NOMO-1 (cell line): Measurements from ENCODE around the gene DAND5.
A peak's percentile ranks its signal among the peaks of the same experiment; 100 is the strongest.
"Not testable (repeated sequence)": the region's sequence is repeated elsewhere in the genome, so short reads cannot be mapped to it uniquely, and the experiment has no call there.

ENCODE experiments used
- DNase-seq, 2 experiments: peaks; one replicate each; lab custom pipeline; 2025; ENCODE audit not compliant: unreplicated experiment in 2 of 2; lab: John Stamatoyannopoulos, UW

DAND5 gene

GRCh38 chr19:12945479-12946091, 23.8 kb upstream of the DAND5 start, which contains the start of gene RAD23A:
Gene RAD23A (plus strand): TSS chr19:12945862. CDS start chr19:12945949, 87 bp downstream.
- peak; percentile 95 to 96 for DNase-seq

GRCh38 chr19:12946092-12946721, 23.2 kb upstream of the DAND5 start:
- peak; percentile 39 to 42 for DNase-seq

DNA sequence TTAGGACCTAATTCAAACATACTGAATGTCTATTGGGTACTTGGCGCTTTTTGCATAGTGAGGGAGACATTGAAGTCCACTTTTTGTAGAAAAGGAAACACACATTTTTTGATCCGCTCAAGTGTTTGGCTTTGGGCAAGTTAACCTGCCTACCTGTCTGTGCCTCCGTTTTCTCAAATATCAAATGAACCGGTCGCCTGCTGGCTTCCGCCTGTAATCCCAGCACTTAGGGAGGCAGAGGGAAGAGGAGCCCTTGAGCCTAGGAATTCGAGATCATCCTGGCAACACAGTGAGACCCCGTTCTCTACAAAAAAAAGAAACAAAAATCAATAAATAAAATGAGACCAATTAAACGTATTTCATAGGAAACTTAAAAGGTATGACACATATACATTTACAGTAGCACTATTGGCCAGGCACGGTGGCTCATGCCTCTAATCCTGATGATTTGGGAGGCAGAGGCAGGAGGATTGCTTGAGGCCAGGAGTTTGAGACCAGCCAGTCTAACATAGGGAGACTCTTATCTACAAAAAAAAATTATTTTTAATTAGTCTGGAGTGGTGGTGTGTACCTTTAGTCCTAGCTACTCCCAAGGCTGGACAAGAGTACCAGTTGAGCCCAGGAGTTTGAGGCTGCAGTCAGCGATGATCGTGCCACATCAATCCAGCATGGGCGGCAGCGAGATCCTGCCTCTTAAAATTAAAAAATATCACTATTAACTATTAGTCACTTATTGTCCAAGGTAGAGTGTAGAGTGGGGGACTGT, 22.5 kb upstream of the DAND5 start:
- no peak for DNase-seq

DNA sequence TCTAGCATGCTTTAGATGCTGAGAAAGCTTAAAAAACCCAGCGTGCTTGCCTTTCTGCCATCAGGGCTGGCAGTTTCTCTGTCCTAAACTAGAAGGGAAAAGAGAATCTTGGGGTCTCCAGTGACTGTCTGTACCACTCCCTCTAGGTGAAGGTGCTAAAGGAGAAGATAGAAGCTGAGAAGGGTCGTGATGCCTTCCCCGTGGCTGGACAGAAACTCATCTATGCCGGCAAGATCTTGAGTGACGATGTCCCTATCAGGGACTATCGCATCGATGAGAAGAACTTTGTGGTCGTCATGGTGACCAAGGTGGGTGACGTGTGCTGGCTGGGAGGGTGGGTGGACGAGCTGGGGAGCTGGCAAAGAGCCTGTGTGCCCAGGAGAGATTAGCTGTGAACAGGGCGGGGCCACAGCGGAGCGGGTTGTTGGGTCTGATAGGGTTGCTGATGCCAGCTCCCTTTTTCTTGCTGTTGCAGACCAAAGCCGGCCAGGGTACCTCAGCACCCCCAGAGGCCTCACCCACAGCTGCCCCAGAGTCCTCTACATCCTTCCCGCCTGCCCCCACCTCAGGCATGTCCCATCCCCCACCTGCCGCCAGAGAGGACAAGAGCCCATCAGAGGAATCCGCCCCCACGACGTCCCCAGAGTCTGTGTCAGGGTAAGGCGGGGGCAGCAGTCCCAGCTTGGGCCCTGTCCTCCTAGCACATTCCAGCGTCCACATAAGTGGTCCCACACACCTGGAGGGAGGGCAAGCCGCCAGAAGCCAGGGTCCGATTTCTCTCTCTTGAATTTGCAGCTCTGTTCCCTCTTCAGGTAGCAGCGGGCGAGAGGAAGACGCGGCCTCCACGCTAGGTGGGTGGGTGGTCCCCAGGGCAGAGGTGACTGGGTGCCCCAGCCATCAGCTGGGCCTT, 21.4 kb upstream of the DAND5 start:
- DNase-seq = no peak

DNA sequence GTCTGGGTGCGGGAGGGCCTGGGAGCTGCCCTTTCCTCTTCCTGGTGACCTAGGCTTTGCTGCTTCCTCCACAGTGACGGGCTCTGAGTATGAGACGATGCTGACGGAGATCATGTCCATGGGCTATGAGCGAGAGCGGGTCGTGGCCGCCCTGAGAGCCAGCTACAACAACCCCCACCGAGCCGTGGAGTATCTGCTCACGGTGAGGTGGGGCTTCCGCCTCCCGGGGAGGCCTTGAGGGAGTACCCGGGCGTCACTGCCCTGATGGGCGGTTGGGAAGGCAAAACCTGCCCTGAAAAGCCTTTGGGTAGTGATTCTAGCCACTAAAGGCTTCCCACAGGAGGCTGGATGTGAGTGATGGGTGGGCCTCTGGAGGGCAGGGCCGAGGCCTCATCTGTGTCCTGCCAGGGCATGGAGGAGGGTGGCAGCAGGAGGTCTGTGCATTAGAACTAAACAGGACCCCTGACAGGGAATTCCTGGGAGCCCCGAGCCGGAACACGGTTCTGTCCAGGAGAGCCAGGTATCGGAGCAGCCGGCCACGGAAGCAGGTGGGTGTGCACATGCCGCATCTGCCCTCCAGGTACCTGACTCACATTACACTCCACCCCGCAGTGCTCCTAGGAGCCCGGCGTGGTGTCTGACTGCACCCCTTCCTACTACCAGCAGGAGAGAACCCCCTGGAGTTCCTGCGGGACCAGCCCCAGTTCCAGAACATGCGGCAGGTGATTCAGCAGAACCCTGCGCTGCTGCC, 20.6 kb upstream of the DAND5 start:
- DNase-seq = no peak

GRCh38 chr19:12949363-12950283, 19.8 kb upstream of the DAND5 start:
- no peak for DNase-seq

- not testable (repeated sequence) for DNase-seq
Observed at GRCh38 chr19:12952050-12952449, 17.3 kb upstream of the DAND5 start.

- DNase-seq = no peak
Observed at GRCh38 chr19:12952488-12953137, 16.8 kb upstream of the DAND5 start.

GRCh38 chr19:12953138-12953798, 16.1 kb upstream of the DAND5 start:
- no peak for DNase-seq

DNA sequence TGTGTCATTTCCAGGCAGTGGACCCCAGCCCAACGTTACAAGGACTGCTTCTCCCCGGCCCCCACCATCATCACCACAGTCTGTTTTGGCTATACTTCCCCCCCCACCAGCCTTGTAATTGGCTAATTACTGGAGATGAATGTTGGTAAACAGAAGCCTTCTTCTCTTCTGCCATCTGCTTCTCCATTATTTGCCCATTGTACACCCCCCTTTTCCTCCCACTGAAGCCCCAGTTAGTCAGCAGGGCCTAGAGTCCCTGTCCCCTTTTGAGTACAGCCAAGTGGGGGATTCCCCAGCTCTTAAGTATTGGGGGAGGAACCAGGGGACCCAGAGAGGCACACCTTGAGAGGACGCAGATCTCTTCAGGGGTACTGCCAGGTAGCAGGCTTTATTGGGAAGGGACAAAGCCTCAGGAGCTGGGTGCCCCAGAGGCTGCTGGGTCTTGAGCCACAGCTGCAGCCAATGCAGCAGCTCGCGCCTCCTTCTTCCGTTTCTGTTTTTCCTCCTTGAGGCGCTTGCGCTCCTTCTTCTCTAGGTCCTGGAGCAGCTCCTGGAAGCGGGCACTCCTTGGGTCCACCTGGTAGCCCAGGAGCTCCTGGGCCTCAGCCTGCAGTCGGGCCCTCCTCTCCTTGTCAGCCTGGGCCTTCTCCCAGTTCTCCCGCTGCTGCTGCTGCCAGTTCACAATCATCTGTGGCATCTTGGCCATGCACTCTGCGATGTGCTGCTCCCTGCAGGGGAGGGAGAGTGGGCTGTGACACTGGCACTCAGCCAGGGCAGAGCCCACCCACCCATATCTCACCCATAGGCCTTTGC, 15.4 kb upstream of the DAND5 start:
- DNase-seq = no peak

- DNase-seq = no peak
Observed at GRCh38 chr19:12954612-12954962, 14.8 kb upstream of the DAND5 start.

DNA sequence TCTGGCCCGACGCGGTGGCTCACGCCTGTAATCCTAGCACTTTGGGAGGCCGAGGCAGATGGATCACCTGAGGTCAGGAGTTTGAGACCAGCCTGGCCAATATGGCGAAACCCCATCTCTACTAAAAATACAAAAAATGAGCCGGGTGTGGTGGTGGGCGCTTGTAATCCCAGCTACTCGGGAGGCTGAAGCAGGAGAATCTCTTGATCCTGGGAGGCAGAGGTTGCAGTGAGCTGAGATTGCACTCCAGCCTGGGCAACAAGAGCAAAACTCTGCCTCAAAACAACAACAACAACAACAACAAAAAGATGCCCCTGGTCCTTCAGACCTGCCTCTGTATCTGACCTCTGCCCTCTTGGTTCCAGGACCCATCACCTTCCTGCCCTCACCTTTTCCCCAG, 13.8 kb upstream of the DAND5 start:
- DNase-seq = not testable (repeated sequence)

DNA sequence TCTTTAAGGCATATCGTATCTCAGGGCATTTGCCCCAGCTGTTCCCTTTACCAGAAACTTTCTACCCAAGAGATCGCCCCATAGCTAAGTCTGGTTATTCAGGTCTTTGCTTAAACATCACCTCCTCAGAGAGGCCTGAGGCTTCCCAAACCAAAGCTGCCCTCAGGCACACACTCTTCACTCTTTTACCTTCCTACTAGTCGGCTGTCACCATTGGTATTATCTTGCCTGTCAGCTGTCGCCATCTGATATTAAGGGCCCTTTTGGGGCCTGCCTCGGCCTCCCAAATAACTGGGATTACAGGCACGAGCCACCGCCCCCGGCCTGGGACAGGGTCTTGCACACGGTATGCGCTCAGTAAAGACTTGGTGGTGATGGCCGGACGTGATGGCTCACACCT, 13.4 kb upstream of the DAND5 start:
- no peak for DNase-seq

DNA sequence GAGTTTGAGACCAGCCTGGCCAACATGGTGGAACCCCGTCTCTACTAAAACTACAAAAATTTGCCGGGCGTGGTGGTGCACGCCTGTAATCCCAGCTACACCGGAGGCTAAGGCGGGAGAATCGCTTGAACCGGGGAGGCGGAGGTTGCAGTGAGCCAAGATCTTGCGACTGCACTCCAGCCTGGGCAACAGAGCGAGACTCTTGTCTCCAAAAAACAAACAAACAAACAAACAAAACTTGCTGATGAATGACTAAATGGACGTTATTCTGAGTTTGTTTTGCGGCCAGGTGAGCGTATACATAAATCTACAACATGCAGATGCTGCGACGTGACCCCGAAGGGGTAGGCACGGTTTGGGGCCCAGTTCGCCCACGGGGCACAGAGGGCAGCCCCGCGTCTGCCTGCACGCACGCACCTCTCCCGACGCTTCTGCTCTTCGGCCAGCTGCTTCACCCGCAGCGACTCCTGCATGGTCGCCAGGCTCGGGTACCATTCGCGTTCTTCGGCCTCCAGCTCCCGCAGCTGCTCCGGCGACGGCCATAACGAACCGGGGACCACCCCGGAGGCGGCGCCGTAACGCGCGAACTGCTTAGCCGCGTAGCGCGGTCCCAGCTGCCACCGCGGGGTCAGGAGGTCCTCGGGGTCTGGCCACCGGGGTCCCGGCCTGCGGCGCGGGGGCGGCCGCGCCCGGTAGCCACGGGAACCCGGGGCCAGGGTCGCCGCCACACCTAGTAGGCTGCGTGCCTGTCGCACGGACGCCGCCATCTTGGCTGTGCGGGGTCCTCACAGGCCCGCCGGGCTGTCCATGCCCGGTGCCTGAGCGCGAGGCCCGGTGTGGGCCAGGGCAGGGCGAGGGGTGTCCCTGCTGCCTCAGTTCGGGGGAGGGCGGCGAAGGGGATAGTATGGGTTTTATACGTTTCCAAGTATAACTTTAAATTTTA, 12.7 kb upstream of the DAND5 start, which contains the start of gene GADD45GIP1:
GADD45GIP1 (minus strand) TSS at position 778 of the 943 bp plus-strand sequence; CDS start at position 767, 11 bp downstream.
- DNase-seq = peak; percentile 61 to 77

DNA sequence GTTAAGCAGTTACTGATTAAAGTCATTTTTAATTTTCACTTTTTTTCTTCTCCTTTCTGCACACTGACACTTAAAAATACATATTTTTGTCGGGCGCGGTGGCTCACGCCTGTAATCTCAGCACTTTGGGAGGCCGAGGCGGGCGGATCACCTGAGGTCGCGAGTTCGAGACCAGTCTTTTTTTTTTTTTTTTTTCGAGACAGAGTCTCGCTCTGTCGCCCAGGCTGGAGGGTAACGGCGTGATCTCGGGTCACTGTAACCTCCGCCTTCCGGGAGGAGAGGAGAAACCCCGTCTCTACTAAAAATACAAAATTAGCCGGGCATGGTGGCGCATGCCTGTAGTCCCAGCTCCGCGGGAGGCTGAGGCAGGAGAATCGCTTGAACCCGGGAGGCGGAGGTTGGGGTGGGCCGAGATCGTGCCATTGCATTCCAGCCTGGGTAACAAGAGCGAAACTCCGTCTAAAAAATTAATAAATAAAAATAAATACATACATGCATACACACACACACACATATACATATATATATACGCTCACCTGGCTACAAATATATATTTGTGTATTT, 11.9 kb upstream of the DAND5 start:
- DNase-seq = not testable (repeated sequence)

DNA sequence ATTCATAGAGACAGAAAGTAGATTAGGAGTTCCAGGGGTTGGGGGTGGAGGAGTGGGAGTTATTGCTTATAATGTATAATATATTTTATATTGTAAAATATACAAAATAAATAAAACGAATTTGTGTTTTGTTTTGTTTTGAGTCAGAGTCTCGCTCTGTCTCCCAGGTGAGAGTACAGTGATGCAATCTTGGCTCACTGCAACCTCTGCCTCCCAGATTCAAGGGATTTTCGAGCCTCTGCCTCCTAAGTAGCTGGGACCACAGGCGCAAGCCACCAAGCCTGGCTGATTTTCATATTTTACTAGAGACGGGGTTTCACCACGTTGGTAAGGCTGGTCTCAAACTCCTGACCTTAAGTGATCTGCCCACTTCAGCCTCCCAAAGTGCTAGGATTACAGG, 9.9 kb upstream of the DAND5 start:
- no peak for DNase-seq
